NCI-H2227 (cell line): ENCODE data around the gene TPSB2.
"Not testable (repeated sequence)": the region's sequence is repeated elsewhere in the genome, so short reads cannot be mapped to it uniquely, and the experiment has no call there.

Experiments
- DNase-seq: peaks from one replicate; lab custom pipeline; 2025; ENCODE audit not compliant: unreplicated experiment; lab: John Stamatoyannopoulos, UW

The TPSB2 gene

DNA sequence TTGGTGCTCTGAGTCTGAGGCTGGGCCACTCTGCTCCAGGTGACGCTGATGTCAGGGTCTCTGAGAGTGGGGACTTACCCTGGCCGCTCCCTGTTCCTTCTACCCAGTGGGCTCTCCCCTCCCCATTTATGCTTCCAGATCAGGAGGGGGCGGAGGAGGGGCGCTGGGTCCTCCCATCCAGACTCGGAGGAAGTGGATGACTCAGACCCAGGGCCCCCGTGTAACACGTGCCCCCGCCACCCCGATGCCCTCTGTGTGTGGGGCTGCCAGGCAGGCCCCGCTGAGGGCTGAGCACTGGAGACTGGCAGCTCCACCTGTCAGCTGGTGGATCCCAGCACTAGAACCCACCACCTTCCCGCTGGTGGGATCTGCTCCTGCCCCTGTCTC is at the start of gene TPSB2:
Gene TPSB2 (minus strand): TSS at position 101 of the 387 bp plus-strand sequence. CDS start 233 bp downstream, outside the sequence.
- not testable (repeated sequence) for DNase-seq

DNA sequence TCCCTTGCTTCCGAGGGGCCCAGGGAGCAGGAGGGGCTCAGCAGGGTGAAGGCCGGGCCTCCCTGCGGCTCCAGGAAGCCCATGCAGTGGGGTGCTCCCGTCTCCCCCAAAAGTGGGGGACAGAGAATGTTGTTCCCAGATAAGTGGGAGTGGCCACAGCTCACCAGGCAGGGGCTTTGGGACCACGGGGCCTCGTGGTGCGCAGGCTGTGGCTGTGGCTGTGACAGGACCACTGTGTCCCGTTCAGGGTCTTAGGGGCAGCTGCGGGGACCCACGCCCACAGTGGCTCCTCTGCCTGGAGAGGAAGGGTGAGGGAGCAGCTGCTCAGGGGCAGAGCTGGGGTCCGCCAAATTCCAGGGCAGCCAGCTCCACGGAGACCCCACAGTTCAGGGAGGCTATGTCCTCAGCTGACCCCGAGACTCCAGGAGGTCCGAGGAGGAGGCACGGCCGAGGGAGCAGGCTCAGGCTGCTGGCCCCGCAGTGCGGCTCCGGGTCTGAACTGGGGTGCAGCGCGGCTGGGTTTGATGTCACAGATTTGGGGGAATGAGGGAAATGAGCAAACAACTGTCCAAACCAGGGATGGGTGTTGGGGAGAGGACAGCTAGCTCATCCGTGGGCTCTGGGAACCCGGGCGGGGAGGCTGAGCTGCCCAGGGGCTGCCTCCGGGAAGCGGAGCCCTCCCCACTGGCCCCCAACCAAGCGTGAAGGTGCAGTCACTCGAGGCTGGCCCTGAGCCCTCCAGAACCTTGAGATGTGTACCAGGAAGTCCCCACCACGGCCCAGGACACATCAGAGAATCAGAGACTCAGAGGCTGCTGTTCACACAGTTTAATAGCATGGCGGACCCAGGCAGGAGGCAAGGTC is 49.3 kb upstream of the TPSB2 start:
- DNase-seq: no peak

DNA sequence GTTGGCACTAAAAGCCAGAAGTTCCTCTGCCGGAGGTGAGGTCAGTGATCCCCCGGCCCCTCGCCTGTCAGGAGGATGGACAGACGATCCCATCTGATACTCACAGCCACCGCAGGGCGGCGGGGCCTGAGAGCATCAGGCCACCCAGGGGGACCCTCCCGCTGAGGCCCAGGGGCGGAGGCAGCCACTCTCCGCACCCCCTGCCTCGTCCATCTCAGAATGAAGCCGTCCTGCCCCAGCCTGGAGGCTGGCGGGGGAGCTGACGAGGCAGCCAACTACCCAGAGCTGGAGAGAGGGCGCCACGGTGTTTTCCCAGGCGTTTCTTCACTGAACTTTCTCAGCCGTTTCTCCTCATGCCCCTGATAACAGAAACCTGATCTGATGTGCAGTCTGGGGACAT is 48.5 kb upstream of the TPSB2 start:
- no peak for DNase-seq

DNA sequence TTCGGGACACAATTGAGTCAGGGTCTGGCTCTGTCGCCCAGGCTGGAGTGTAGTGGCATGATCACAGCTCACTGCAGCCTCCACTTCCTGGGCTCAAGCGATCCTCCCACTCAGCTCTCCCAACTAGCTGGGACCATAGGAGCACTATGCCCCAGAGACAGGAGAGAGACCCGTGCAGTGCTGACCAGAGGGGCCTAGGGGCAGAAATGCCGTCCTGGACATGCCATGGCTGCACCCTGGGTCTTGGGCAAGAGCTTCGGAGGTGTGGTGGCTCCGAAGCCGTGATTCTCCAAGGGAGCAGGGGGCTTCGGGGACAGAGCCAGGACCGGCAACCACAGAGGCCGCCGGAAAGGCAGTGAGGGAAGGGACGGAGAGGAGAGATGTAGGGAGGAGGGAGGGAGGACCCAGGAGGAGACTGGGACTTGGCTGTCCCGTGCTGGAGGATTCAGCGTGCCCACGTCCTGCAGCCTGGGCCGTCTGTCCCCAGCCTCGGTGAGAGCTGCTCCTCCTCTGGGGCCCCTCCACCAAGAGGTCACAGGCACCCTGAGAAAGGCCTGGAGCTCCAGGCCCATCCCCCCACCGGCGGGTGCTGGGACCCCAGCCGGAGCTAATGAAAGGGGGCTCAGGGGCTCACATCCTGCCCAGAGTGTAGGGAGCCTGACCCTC is 47.8 kb upstream of the TPSB2 start:
- no peak for DNase-seq

DNA sequence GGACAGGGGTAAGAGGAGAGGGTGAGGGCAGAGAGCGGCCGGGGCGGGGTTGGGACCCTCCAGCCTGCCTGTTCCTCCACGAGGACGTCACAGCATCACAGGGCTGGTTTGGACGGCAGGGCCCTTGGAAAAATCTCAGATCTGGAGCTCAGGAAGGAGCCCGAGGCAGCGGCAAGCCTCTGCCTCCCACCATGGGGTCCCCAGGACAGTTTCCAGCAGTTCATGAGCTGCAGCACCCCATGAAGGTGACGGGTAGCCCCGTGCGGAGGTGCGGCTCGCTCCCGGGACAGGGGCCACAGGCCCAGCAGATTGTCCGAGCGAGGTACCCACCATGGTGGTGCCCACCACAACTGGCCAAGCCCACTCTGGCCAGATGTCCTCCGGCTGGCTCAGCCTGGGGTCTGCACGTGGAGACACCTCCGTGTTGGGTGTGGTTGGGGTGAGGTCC is 47.2 kb upstream of the TPSB2 start:
- DNase-seq: no peak

DNA sequence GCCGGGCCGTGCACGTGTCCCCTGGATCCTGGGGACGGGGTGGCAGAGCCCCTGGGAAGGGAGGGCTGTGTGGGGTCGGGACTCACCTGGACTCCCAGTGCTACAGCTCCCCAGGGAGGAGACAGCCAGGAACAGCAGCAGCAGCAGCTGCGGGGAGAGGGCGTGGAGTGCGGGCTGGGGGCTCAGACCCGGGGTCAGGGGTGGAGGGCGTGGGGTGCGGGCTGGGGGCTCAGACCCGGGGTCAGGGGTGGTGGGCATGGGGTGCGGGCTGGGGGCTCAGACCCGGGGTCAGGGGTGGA is 46.5 kb upstream of the TPSB2 start:
- no peak for DNase-seq

DNA sequence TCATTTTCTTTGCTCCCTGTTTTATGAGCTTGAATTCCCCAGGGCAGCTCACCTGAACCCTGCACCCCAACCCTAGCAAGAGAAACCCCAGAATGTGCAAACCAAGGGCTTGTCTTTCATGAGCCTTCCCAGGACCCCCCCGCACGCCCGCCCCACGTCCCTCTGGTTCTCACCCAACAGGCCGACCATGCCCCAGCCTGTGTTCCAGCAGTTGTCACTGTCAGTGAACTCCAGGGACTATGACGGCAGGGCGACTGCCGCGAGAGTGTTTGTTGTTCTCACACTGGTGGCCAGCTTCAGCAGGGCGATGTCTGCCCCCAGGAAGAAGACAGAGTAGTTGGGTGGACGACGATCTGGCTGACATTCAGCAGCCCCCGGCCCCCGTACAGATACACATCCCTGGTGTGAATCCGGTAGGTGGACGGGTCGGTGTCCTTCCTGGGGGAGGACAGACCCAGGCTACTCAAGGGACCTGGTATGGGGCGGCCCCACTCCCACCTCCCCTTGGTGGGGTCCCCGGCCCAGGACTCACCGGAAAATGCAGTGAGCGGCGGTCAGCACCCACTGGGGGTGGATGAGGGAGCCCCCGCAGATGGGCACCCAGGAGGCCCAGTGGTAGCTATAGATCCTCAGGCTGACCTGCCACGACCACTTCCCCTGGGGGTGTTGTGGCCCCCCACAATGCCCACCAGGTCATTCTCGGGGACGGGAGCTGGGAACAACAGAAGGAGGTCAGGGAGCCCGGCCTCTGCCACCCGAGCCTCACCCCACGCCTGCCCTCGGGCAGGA is 46.0 kb upstream of the TPSB2 start:
- DNase-seq: no peak

DNA sequence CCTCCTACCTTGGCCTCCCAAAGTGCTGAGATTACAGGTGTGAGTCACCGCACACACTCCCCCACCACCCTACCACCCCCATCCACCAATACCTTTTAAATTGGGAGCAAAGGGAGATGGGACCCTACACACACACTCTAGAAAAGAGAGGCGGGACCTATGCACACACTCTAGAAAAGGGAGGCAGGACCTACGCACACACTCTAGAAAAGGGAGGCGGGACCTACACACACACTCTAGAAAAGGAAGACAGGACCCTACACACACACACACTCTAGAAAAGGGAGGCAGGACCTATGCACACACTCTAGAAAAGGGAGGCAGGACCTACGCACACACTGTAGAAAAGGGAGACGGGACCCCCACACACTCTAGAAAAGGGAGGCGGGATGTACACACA is 44.8 kb upstream of the TPSB2 start:
- DNase-seq: no peak

DNA sequence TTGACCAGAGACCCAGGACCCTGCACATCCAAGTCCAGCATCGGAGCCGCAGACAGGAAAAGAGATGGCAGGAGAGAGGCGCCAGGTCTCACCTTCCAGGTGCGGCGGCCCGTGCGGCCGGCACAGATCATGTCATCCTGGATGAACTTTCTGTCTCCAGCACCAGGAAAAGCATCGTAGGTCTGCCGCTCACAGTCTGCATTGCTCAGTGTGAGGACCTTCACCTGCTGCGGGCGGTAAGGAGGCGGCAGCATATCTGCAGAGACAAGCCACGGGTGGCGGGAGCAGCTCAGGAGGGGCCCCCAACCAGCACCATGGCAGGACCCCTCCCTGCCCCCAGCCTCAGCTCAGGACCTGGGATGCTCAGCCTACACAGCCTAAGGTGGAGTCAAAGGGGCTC is 43.8 kb upstream of the TPSB2 start:
- no peak for DNase-seq

DNA sequence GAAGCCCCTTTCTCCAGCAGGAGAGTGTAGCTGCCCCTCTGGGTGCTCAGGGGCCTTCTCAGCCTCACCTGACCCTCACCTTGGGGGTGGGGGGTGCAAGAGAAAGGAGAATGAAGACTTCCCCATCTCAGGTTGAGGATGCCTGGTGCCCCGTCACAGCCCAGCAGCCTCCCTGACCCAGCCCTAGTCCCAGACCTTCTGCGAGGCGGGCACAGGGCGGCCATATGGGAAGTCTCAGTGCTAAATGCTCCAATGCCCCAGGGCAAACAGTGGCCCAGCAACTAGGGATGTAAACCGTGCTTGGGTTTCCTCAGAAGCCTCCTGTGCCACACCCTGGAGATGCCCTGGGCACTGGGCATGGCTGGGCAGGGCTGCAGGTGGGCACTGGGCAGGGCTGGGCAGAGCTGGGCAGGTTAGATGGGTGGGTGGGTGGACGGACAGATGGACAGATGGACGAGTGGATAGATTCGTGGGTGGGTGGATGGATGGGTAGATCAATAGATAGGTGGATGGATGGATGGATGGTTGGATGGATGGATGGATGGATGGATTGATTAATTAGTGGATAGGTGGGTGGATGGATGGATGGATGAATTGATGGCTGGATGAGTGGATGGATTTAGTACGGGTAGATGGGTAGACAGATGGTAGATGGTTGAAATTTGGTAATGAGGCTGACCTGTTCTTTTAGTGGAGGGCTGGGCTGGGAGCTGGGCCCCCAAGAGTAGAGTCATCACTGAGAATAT is 42.6 kb upstream of the TPSB2 start:
- DNase-seq: no peak

DNA sequence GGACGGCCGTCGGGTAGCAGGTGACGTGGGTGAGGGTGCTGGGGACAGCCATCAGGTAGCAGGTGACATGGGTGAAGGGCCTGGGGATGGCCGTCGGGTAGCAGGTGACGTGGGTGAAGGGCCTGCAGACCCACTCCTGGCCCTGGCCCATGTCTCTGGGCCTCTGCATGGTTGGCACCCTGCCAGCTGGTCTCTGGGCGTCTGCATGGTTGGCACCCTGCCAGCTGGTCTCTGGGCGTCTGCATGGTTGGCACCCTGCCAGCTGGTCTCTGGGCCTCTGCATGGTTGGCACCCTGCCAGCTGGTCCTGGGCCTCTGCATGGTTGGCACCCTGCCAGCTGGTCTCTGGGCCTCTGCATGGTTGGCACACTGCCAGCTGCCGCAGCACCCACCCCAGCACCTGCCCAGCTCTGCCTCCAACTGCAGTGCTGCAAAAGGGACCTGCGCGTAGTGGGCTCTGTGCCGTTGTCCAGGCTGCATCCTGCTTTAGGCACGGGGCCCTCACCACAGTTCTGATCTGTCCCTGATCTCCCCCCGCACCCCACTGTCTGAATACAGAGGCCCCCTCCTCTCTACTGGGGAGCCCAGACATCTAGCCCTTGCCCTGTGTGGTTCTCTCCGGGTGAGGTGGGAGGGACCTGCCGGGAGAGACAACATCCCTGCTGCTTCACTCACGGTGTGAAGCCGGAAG is 41.9 kb upstream of the TPSB2 start:
- DNase-seq: peak; percentile 94

DNA sequence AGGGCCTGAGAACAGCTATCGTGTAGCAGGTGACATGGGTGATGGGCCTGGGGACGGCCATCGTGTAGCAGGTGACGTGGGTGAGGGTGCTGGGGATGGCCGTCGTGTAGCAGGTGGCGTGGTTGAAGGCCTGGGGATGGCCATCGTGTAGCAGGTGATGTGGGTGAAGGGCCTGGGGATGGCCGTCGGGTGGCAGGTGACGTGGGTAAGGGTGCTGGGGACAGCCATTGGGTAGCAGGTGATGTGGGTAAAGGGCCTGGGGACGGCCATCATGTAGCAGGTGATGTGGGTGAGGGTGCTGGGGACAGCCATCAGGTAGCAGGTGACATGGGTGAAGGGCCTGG is 41.4 kb upstream of the TPSB2 start:
- DNase-seq: no peak

DNA sequence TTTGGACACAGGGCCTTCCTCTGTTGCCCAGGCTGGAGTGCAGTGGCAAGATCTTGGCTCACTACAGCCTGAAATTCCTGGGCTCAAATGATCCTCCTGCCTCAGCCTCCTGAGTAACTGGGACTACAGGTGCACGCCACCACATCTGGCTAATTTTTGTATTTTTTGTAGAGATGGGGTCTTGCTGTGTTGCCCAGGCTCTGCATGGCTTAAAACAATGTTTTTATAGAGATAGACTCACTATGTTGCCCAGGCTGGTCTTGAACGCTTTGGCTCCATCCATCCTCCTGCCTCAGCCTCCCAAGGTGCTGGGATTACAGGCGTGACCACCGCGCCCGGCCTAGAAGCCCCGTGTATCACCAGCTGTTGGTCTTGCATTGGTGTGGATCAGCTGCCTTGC is 39.4 kb upstream of the TPSB2 start:
- not testable (repeated sequence) for DNase-seq

DNA sequence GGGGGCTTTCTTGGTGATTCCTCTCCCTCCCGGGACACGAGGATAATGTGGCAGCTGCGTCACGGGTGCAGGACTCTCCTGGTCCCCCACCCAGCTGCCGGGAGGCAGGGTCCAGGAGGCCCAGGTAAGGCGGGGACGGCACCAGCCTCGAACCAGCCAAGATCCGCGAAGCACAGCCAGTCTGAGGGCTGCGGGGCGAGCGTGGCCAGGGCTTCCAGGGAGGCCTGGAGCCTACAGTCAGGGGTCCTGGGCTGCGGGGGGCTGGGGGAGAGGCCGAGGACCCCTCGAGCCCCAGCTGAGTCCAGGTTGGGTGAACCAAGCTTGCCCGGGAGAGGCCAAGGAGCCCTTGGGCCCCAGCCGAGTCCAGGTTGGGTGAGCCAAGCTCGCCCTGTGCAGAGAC is 35.8 kb upstream of the TPSB2 start:
- DNase-seq: no peak

DNA sequence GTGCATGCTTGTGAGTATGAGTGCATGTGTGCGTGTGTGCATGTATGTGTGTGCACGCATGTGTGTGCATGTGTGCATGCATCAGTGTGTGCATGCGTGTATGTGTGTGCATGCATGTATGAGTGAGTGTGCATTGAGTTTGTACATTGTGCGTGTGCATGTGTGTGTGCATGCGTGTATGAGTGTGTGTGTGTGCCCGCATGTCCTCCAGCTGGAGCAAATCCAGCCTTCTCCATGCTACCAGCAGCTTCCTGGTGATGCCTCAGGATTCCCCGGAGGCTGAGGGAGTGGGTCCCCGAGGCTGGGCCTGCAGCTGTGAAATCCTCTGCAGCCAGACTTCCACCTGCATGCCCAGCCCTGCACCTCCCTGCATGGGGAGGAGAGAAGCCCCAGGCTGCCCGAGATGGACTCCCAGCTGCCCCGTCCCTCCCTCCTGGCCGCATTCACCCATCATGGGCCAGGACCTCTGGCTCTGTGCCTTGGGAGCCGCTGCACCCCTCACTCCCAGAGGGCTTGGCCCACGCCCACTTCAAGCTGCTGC is 35.2 kb upstream of the TPSB2 start:
- DNase-seq: no peak

DNA sequence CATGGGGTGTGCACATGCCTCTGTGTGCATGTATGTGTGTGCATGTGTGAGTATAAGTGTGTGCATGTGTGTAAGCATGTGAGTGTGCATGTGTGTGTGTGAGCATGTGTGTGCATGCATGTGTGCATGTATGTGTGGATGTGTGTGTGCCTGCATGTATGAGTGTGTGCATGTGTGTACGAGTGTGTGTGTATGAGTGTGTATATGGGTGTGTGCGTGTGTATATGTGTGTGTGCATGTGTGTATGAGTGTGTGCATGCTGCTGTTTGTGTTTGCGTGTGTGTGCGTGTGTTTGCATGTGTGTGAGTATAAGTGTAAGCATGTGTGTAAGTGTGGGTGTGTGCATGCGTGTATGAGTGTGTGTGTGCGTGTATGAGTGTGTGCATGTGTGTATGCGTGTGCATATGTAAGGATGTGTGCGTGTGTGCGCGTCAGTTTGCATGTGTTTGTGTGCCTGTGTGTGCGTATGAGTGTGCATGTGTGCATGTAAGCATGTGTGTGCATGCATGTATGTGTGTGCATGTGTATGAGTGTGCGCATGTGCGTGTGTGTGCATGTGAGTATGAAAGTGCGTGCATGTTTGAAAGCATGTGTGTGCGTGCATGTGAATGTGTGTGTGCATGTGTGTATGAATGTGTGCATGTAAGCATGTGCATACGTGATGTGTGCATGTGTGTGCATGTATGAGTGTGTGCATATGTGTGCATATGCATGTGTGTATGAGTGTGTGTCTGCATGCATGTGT is 34.5 kb upstream of the TPSB2 start:
- DNase-seq: no peak

DNA sequence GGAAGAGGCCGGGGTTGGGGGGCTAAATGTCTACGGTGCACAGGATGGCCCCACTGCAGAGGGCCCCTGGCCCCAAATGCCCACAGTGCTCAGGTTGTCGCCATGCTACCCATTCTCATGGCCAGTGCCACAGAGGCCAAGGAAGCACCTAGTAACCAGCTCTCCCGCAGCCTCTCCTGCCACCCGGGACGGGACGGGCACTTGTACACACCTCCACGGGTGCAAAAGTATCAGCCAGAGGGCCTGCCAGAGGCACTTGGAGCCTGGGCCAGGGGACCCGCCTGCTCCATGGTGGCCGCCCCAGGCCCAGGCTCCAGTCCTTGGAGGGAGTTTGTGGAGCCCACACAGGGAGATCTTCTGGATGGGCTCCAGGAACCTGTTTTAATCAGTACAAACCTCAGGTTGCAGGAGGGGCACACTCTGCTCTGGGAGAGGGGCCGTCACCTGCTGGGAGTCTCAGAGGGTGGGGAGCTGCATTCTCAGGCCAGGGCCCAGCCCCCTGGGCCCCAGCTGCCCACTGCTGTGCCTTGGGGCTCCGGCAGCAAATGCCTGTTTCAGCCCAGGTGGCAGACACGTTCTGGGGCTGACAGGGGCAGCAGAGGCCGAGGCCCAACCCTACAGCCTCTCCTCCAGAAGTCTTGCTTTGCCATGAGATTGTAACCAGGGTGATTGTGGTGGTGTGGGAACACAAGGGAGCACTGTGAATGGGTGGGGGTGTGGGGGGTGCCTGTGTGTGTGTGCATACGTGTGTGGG is 33.8 kb upstream of the TPSB2 start:
- no peak for DNase-seq

DNA sequence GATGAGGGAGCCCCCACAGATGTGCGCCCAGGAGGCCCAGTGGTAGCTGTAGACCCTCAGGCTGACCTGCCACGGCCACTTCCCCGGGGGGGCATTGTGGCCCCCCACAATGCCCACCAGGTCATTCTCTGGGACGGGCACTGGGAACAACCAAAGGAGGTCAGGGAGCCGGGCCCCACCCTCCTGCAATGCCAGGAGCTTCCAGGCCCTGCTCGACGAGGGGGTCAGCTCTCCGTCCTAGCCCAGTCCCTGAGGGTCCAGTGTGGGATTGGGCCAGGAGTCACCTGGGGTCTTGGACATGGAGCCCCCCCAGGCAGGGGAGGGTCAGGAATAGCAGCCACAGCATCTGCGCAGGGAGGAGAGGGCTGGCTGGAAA is 32.9 kb upstream of the TPSB2 start:
- DNase-seq: no peak

DNA sequence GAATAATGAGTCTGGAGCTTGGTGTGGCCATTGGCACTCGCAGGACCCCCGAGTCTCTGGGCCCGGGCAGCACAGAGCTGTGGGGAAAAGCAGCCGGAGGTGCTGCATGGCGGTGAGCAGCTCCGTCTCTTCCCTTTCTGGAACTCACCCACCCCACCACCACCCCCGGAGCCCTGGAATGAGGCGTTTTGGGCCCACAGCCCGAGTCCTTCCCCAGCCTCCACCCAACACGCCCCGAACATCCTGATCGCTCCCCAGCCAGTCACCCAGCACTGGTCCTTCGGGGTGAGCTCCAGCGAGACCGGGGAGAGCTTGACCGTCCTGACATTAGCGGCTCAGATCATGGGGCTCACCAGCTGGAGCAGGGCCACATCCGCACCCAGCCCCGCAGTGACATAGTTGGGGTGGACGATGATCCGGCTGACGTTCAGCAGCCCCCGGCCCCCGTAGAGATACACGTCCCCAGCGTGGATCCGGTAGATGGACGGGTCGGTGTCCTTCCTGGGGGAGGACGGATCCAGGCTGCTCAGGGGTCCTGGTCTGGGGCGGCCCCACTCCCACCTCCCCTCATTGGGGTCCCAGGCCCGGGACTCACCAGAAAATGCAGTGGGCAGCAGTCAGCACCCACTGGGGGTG is 32.3 kb upstream of the TPSB2 start:
- DNase-seq: no peak
